Stomach (tissue), 9 donors: ENCODE data around the gene EDIL3. TPM values are rescaled to one million over a fixed set of nuclear protein-coding genes. Genes with fewer than 3 reads are reported as not detected.

Experiments
- DNase-seq, 2 donors: peaks; one replicate each; pipeline versions ENCODE4 v3.0.0 to v3.0.0-alpha.2; 2013 to 2019
- H3K27ac ChIP-seq, 5 donors: fragments of 200-600 bp in 4 of 5; sonication (generic) in 4 of 5; one replicate each; pipeline ENCODE4 v1.5.1; 2013 to 2019; ENCODE audit warnings: mild to moderate bottlenecking in 1 of 5, moderate library complexity in 1 of 5
- H3K27me3 ChIP-seq, 3 donors: fragments of 200-600 bp; sonication (generic); one replicate each; pipeline ENCODE4 v1.5.1; 2017 to 2019; ENCODE audit warnings: mixed run types in 1 of 3
- H3K36me3 ChIP-seq, 4 donors: fragments of 200-600 bp; sonication (generic); 1 replicate in 3 of 4; 2 replicates in 1 of 4; pipeline ENCODE4 v1.5.1; 2016 to 2019
- H3K4me1 ChIP-seq, 4 donors: fragments of 200-600 bp; sonication (generic); one replicate each; pipeline ENCODE4 v1.5.1; 2016 to 2019
- H3K4me3 ChIP-seq, 4 donors: fragments of 200-600 bp; sonication (generic) in 3 of 4; one replicate each; pipeline ENCODE4 v1.5.1; 2016 to 2019; ENCODE audit warnings: mild to moderate bottlenecking in 1 of 4
- H3K9me3 ChIP-seq, 4 donors: fragments of 200-600 bp; sonication (generic); one replicate each; pipeline ENCODE4 v1.5.1; 2016 to 2019
- EP300 ChIP-seq: sonication (generic); formaldehyde crosslinking; IDR thresholded peaks from one replicate; pipeline ENCODE4 v1.6.1; 2017; ENCODE audit warnings: antibody characterized with exemption
- POLR2A ChIP-seq, 4 donors: fragments of 450-650 bp; IDR thresholded peaks; one replicate each; pipeline ENCODE4 v1.6.1; 2016; ENCODE audit warnings: antibody characterized with exemption in 4 of 4, control low read depth in 2 of 4, mild to moderate bottlenecking in 1 of 4, moderate library complexity in 1 of 4
- POLR2AphosphoS5 ChIP-seq, 3 donors: sonication (generic); formaldehyde crosslinking; IDR thresholded peaks; one replicate each; pipeline ENCODE4 v1.6.1; 2016; ENCODE audit warnings: antibody characterized with exemption in 3 of 3
- WGBS, 5 donors: extraction: QIAGEN DNeasy Blood & Tissue Kit in 3 of 5; methylation state at CpG; one replicate each; pipeline versions ENCODE4 v1.1.5 to v1.1.7; 2013 to 2018; 5-methylcytosine and 5-hydroxymethylcytosine counted together
- intact Hi-C: fragments of 100-400 bp; cut with DNase I; formaldehyde crosslinking; loops from one replicate; pipeline ENCODE4 v1.15.1; 2023; ENCODE audit warnings: low total_unique reads
- polyA plus RNA-seq, 3 donors: library from polyadenylated mRNA; stranded (reverse); fragments of 200-250 nt; gene quantifications; one replicate each; pipeline ENCODE4 v1.2.3, GENCODE V29; 2013
- total RNA-seq, 5 donors: library from RNA; depleted of rRNA; stranded (reverse); fragments of >200 nt; gene quantifications; one replicate each; pipeline versions ENCODE4 v1.1.0 to v1.2.3, GENCODE V29; 2014 to 2016
- TF ChIP-seq, protein P1 (sequence below), 7 experiments: fragments of 450-650 bp in 4 of 7; fragments of 200-600 bp in 3 of 7; sonication (generic) in 3 of 7; IDR thresholded peaks; one replicate each; pipeline ENCODE4 v1.5.1; 2016 to 2019; ENCODE audit warnings: antibody characterized with exemption in 7 of 7, control low read depth in 2 of 7, mild to moderate bottlenecking in 1 of 7
- donor health status: healthy with polysubstance abuse.
- donor health status: Bipolar disorder and iron deficiency.
- donor health status: healthy.

Gene EDIL3
- total and polyA plus RNA-seq, 8 donors: 2.3 to 75.0 (median 14.4) TPM

DNA sequence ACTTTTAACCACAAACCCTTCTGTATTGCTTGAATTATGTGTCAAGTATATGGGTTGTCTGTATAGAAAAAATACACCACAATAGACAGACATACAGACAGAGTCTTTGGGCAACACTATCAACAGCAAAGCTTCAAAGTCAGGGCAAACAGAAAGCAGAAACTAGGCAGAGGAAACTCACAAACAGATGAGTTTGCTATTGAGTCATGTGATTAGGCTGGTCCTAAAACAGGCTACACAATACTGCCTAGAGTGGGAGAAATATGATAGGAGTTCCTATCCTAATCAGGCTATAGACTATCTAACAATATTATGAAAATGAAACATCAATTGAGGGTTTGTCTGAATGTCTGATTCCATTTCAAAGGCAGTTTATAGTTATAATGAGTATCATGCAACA, 156.4 kb downstream of the EDIL3 start:
- intact Hi-C loops: no loop called here
- peak in 1 of 2 donors; percentile 7 for DNase-seq
- H3K27ac ChIP-seq: no peak overlapping the region
- H3K4me1 ChIP-seq: peaks cover 0 to 10% (median 0%) of the 10 kb centered on the region in 4 donors
- no peaks in the 10 kb centered on the region for H3K27me3 ChIP-seq
- no peaks in the 10 kb centered on the region for H3K36me3 ChIP-seq
- no peaks in the 10 kb centered on the region for H3K9me3 ChIP-seq
- TF ChIP-seq, protein P1, sequence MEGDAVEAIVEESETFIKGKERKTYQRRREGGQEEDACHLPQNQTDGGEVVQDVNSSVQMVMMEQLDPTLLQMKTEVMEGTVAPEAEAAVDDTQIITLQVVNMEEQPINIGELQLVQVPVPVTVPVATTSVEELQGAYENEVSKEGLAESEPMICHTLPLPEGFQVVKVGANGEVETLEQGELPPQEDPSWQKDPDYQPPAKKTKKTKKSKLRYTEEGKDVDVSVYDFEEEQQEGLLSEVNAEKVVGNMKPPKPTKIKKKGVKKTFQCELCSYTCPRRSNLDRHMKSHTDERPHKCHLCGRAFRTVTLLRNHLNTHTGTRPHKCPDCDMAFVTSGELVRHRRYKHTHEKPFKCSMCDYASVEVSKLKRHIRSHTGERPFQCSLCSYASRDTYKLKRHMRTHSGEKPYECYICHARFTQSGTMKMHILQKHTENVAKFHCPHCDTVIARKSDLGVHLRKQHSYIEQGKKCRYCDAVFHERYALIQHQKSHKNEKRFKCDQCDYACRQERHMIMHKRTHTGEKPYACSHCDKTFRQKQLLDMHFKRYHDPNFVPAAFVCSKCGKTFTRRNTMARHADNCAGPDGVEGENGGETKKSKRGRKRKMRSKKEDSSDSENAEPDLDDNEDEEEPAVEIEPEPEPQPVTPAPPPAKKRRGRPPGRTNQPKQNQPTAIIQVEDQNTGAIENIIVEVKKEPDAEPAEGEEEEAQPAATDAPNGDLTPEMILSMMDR (IDR thresholded peaks at IDR 0.05): no peak
- TF ChIP-seq POLR2A (IDR thresholded peaks at IDR 0.05) (no peak), POLR2AphosphoS5 (IDR thresholded peaks at IDR 0.05) (no peak), EP300 (no peak)
- H3K4me3 ChIP-seq: no peak overlapping the region

DNA sequence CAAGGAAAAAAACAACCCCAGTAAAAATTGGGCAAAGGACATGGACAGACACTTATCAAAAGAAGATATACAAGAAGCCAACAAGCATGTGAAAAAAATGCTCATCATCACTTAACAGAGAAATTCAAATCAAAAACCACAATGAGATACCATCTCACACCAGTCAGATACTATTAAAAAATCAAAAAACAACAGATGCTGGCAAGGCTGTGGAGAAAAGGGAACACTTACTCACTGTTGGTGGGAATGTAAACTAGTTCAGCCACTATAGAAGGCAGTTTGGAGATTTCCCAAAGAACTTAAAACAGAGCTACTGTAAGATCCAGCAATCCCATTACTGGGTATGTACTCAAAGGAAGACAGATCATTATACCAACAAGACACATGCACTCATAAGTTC, 157.4 kb downstream of the EDIL3 start:
- no peak for DNase-seq
- peaks cover 0 to 10% (median 0%) of the 10 kb centered on the region in 4 donors for H3K4me1 ChIP-seq
- H3K4me3 ChIP-seq: no peak overlapping the region
- H3K36me3 ChIP-seq: no peaks in the 10 kb centered on the region
- no peaks in the 10 kb centered on the region for H3K9me3 ChIP-seq
- TF ChIP-seq EP300: no peak
- TF ChIP-seq POLR2AphosphoS5 (IDR thresholded peaks at IDR 0.05): no peak
- TF ChIP-seq POLR2A (IDR thresholded peaks at IDR 0.05): no peak
- TF ChIP-seq, protein P1 (IDR thresholded peaks at IDR 0.05): no peak
- no peak overlapping the region for H3K27ac ChIP-seq
- intact Hi-C loops: no loop called here
- no peaks in the 10 kb centered on the region for H3K27me3 ChIP-seq

DNA sequence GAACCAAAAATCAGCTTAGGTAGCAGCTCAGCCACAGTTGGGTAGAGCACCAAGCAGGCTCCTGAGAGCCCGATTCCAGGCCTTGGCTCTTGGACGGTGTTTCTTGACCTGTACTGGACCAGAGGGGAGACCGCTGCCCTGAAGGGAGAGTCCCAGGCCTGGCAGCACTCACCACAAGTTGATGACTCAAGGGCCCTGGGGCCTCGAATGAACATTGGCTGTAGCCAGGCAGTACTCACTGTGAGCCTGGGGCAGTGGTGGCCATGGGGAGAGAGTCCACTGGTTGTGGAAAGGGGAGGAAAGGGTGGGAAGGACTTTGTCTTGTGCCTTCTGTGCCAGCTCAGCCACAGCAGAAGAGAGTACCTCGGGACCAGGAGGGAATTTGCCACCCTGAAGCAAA, 166.1 kb downstream of the EDIL3 start:
- 51 to 72% (median 55%) methylated on average over 5 of the region's 5 CpGs for WGBS, 5 donors
- DNase-seq: no peak
- H3K4me1 ChIP-seq: no peaks in the 10 kb centered on the region
- no peaks in the 10 kb centered on the region for H3K27me3 ChIP-seq
- no peak overlapping the region for H3K4me3 ChIP-seq
- no peaks in the 10 kb centered on the region for H3K36me3 ChIP-seq
- no peaks in the 10 kb centered on the region for H3K9me3 ChIP-seq
- intact Hi-C loops: no loop called here
- no peak overlapping the region for H3K27ac ChIP-seq
- TF ChIP-seq POLR2AphosphoS5 (IDR thresholded peaks at IDR 0.05): no peak
- TF ChIP-seq, protein P1 (IDR thresholded peaks at IDR 0.05): no peak
- TF ChIP-seq POLR2A (IDR thresholded peaks at IDR 0.05): no peak
- no peak for TF ChIP-seq EP300

DNA sequence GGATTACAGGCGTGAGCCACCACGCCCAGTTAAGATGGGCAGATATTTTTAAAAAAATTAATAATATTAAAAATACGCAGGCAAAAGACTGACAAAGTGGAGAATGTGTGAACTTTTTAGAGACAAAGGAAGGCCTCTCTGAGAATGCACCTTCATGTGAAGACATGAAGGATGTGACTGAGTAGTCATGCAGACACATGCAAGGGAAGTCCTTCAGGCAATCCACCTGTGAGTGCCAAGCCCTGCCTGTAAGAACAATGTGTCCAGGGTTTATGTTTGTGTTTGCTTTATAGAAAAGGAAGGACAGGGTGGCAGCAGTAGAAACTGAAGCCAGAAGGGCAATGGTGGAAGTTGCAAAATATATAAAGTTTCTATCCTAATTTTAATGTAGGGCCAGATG, 169.2 kb downstream of the EDIL3 start:
- Histone ChIP-seq H3K4me3 (no peak overlapping the region), H3K27me3 (no peaks in the 10 kb centered on the region), H3K9me3 (no peaks in the 10 kb centered on the region), H3K36me3 (no peaks in the 10 kb centered on the region), H3K27ac (no peak overlapping the region), H3K4me1 (no peaks in the 10 kb centered on the region)
- DNase-seq: no peak
- intact Hi-C loops: no loop called here
- 84 to 89% (median 88%) methylated on average over 3 of the region's 3 CpGs for WGBS, 5 donors
- no peak for TF ChIP-seq EP300
- no peak for TF ChIP-seq POLR2A (IDR thresholded peaks at IDR 0.05)
- no peak for TF ChIP-seq POLR2AphosphoS5 (IDR thresholded peaks at IDR 0.05)
- TF ChIP-seq, protein P1 (IDR thresholded peaks at IDR 0.05): no peak
